ENCODE measurements around the gene ANLN.
"Not testable (repeated sequence)": the region's sequence is repeated elsewhere in the genome, so short reads cannot be mapped to it uniquely, and the experiment has no call there.

ANLN gene

DNA sequence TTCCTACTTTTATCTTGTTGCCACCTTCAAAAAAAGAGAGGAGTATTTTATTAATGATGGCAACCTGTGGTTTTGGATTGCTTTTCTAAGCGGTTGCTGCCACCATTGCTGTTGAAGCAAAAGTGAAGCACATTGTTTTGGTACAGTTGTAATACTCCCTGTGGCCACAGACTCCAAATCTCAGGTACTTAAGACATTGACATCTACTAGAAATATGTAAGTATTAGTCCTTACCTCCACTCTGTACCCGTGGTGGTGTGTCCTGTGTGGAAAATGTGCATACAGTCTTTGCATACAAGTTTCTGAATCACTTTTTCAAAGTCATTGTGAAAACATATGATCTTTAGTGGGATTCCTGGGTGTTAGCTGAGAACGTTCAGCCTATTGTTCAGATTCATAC lies 85.7 kb downstream of the ANLN start:
- no peak overlapping the region for H3K4me3 ChIP-seq (ENCODE audit: low read depth, low read length)

DNA sequence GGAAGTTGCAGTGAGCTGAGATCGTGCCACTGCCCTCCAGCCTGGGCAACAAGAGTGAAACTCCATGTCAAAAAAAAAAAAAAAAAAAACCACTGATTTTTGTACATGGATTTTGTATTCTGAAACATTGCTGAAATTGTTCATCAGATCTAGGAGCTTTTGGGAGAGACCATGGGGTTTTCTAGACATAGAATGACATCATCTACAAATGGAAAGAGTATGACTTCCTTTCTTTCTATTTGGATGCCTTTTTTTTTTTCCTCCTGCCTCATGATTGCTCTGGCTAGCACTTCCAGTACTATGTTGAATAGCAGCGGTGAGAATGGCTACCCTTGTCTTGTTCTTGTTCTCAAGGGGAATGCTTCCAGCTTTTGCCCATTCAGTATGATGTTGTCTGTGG lies 89.1 kb downstream of the ANLN start:
- TF ChIP-seq, protein P1, sequence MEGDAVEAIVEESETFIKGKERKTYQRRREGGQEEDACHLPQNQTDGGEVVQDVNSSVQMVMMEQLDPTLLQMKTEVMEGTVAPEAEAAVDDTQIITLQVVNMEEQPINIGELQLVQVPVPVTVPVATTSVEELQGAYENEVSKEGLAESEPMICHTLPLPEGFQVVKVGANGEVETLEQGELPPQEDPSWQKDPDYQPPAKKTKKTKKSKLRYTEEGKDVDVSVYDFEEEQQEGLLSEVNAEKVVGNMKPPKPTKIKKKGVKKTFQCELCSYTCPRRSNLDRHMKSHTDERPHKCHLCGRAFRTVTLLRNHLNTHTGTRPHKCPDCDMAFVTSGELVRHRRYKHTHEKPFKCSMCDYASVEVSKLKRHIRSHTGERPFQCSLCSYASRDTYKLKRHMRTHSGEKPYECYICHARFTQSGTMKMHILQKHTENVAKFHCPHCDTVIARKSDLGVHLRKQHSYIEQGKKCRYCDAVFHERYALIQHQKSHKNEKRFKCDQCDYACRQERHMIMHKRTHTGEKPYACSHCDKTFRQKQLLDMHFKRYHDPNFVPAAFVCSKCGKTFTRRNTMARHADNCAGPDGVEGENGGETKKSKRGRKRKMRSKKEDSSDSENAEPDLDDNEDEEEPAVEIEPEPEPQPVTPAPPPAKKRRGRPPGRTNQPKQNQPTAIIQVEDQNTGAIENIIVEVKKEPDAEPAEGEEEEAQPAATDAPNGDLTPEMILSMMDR (IDR thresholded peaks at IDR 0.05; ENCODE audit: low read depth, low read length): no peak

More for the DNA sequence above, 85.7 kb downstream of the ANLN start:
- TF ChIP-seq, protein P1 (IDR thresholded peaks at IDR 0.05; ENCODE audit: low read depth, low read length): no peak

DNA sequence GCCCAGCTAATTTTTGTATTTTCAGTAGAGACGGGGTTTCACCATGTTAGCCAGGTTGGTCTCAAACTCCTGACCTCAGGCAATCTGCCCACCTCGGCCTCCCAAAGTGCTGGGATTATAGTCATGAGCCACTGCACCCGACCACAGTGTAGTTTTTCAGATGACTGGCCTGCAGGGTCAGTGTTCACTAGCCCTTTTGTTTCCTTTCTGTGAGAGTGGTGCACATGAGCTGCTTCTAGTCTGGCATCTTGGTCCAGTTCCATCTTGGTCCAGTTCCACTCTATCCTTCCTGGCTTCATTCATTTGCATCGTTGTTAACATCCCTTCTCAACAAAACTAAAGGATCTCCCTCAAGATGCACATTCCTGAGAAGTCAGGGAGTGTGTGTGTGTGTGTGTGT lies 94.2 kb downstream of the ANLN start:
- H3K4me3 ChIP-seq (ENCODE audit: low read depth, low read length): not testable (repeated sequence)

More for the DNA sequence above, 89.1 kb downstream of the ANLN start:
- no peak overlapping the region for H3K4me3 ChIP-seq (ENCODE audit: low read depth, low read length)

DNA sequence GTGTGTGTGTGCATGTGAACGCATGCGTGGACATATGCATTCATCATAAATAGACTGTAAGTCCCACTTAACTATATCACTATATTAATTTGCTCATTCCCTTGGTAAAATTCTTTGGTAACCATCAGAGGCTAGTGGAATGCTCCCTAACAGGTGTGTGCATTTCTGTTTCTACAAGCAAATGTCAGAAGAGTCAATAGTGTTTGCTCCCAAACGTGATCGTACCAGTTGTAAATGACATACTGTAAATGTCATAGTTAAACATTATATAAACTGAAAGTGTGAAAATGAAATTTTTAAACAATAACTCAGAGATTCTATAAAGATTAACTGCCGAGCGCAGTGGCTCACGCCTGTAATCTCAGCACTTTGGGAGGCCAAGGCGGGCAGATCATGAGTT lies 94.6 kb downstream of the ANLN start:
- TF ChIP-seq, protein P1 (IDR thresholded peaks at IDR 0.05; ENCODE audit: low read depth, low read length): no peak
- no peak overlapping the region for H3K4me3 ChIP-seq (ENCODE audit: low read depth, low read length)

DNA sequence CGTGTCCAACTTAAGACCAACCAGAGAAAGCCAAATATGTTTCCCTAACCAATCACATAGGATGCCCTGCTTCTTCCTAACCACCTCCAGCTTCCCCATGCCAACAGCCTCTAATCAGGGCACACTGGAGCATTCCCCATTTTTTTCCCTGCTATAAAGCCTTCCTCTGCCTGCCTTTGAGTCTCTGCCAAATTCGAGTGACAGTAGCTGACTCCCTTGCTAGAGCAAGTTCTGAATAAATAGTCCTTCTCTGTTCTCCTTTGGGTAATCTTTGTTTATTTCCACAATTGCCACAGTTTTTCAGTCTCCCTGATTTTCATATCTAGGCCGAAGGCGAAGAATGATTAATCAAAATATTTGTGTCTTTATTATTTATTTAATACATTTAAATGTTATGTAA lies 96.7 kb downstream of the ANLN start:
- no peak overlapping the region for H3K4me3 ChIP-seq (ENCODE audit: low read depth, low read length)
- TF ChIP-seq, protein P1 (IDR thresholded peaks at IDR 0.05; ENCODE audit: low read depth, low read length): no peak

DNA sequence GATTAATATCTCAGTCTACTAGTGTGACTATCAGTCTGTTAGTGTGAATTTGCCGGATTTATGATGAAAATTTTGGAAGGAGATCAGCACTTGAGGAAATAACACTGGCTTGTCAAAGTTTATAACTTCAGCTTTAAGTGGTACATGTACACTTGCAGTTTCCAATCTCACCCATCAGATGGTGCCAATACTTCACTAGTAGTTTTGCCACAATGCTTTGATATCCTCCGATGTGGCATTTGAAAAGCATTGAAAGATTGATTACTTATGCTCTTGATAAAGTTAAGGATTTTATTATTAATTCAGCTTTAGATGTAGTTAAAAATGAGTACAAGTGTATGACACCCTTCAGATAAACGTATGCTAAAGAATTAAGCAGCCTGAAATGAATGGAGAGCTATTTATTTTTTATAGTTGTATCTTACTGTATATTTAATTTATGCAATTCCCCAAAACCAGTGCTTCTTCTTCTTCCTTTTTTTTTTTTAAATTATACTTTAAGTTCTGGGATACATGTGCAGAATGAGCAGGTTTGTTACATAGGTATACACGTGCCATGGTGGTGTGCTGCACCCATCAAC lies 98.2 kb downstream of the ANLN start:
- no peak overlapping the region for H3K4me3 ChIP-seq (ENCODE audit: low read depth, low read length)
- TF ChIP-seq, protein P1 (IDR thresholded peaks at IDR 0.05; ENCODE audit: low read depth, low read length): peak; percentile 65

DNA sequence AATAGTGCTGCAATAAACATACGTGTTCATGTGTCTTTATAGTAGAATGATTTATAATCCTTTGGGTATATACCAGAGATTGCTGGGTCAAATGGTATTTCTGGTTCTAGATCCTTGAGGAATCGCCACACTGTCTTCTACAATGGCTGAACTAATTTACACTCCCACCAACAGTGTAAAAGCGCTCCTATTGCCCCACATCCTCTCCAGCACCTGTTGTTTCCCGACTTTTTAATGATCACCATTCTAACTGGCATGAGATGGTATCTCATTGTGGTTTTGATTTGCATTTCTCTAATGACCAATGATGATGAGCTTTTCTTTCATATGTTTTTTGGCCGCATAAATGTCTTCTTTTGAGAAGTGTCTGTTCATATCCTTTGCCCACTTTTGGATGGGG lies 99.0 kb downstream of the ANLN start:
- H3K4me3 ChIP-seq (ENCODE audit: low read depth, low read length): not testable (repeated sequence)

DNA sequence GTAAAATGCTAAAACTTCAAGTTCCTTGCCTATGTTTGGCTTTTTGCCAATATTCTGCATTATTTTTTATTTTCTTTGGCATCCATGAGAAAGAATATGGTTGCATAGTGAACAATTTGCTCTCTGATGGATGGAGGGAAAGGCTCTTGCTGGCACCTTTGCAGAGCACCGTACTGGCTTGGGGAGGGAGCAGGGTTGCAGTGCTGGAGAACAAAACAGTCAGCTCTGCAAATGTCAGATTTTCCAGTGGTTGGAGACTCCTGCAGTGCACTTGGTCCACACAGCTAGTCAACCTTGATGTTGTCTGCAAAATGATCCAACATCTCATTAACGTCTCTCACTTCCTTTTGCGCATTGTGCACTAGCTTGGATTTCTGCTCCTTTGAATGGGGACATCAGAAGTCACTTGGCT lies 100.8 kb downstream of the ANLN start:
- TF ChIP-seq, protein P1 (IDR thresholded peaks at IDR 0.05; ENCODE audit: low read depth, low read length): no peak
- no peak overlapping the region for H3K4me3 ChIP-seq (ENCODE audit: low read depth, low read length)
